CD4-positive, alpha-beta T cell treated with Interleukin-6 for 4 hours (primary cell): ENCODE results near the gene STXBP1.
"Not testable (repeated sequence)": the region's sequence is repeated elsewhere in the genome, so short reads cannot be mapped to it uniquely, and the experiment has no call there.

Experiments
- DNase-seq: peaks from one replicate; pipeline ENCODE4 v3.0.0-alpha.2; 2020; ENCODE audit warnings: mixed read lengths

The STXBP1 gene

GRCh38 chr9:127621339-127621970 lies 9.4 kb downstream of the STXBP1 start:
- DNase-seq, result not testable (repeated sequence)

- no peak for DNase-seq
Observed at GRCh38 chr9:127626752-127627493, 14.8 kb downstream of the STXBP1 start.

- no peak for DNase-seq
Observed at GRCh38 chr9:127627494-127627855, 15.4 kb downstream of the STXBP1 start.

- no peak for DNase-seq
Observed at GRCh38 chr9:127628758-127629467, 16.8 kb downstream of the STXBP1 start.

GRCh38 chr9:127629468-127630081 lies 17.5 kb downstream of the STXBP1 start:
- peak; percentile 16 for DNase-seq

GRCh38 chr9:127633216-127633862 lies 21.3 kb downstream of the STXBP1 start:
- no peak for DNase-seq

- DNase-seq, result no peak
Observed at GRCh38 chr9:127634021-127634420, 21.9 kb downstream of the STXBP1 start.

- DNase-seq, result no peak
Observed at GRCh38 chr9:127634698-127635097, 22.6 kb downstream of the STXBP1 start.

GRCh38 chr9:127635201-127635735 lies 23.2 kb downstream of the STXBP1 start:
- DNase-seq, result no peak

GRCh38 chr9:127637322-127637847 lies 25.3 kb downstream of the STXBP1 start:
- DNase-seq, result no peak

GRCh38 chr9:127640908-127641545 lies 28.9 kb downstream of the STXBP1 start:
- no peak for DNase-seq

- DNase-seq, result no peak
Observed at GRCh38 chr9:127642082-127642740, 30.1 kb downstream of the STXBP1 start.

- DNase-seq, result no peak
Observed at GRCh38 chr9:127644146-127644827, 32.2 kb downstream of the STXBP1 start.

GRCh38 chr9:127644943-127645342 lies 32.9 kb downstream of the STXBP1 start:
- DNase-seq, result no peak

GRCh38 chr9:127647451-127647850 lies 35.4 kb downstream of the STXBP1 start:
- DNase-seq, result no peak

GRCh38 chr9:127650518-127650917 lies 38.4 kb downstream of the STXBP1 start:
- no peak for DNase-seq

GRCh38 chr9:127651697-127652610 lies 39.9 kb downstream of the STXBP1 start:
- no peak for DNase-seq

- no peak for DNase-seq
Observed at GRCh38 chr9:127652733-127653132, 40.7 kb downstream of the STXBP1 start.

GRCh38 chr9:127654619-127655018 lies 42.5 kb downstream of the STXBP1 start:
- DNase-seq, result no peak

GRCh38 chr9:127658428-127658827 lies 46.4 kb downstream of the STXBP1 start:
- DNase-seq, result no peak
